ENCODE measurements around the gene METTL9. TPM values are rescaled to one million over a fixed set of nuclear protein-coding genes. Genes with fewer than 3 reads are reported as not detected.
"Not testable (repeated sequence)": the region's sequence is repeated elsewhere in the genome, so short reads cannot be mapped to it uniquely, and the experiment has no call there.

Gene METTL9
- total RNA-seq, 1 donor from 2014 or later = 252 TPM

GRCh38 chr16:21631376-21631775, 32.0 kb downstream of the METTL9 start:
- DNase-seq (ENCODE audit: low spot score in 2 of 2); FAIRE-seq: not testable (repeated sequence)

DNA sequence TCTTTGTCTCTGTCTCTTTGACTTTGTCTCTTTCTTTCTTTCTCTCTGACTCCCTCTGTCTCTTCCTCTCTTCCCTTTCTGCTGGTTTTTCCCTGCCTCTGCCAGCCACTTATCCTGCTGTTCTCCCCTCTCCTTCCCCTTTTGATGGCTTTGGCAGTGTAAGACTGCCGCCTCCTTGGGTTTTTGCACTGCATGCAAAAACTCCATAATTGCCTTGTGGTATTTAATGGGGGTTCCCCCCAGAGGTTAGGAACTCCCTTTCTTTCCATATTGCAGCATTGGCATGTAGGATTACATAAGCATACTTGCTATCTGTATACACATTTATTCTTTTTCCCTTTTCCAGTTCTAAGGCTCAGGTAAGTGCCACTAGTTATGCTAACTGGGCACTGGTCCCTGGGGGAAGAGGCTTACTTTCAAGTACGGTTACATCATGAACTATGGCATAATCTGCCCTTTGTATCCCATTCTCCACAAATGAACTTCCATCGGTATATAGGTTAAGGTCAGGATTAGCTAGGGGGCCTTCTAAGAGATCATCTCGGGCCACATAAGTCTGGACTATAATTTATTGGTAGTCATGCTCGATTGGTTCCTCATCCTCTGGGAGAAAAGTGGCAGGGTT, 32.7 kb downstream of the METTL9 start:
- DNase-seq (ENCODE audit: low spot score in 2 of 2); FAIRE-seq: not testable (repeated sequence)

DNA sequence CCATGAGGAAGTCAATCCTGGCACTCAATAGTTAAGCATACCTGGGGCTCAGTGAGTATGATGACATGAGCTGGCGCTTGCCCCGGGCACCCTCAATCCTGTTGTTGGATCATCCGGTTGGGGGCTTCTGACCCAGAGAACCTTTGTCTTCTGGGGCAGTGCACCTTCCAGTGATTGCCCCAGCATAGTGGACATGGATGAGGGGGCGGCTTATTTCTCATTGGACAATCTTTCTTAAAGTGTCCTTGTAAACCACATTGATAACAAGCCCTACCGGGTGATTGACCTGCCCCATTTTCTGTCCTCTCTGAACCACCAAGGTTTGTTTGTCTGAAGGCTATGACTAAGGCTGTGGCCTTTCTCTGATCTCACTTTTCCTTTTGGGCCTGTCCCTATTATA, 34.8 kb downstream of the METTL9 start:
- no peak for FAIRE-seq
- DNase-seq (ENCODE audit: low spot score in 2 of 2) = no peak

DNA sequence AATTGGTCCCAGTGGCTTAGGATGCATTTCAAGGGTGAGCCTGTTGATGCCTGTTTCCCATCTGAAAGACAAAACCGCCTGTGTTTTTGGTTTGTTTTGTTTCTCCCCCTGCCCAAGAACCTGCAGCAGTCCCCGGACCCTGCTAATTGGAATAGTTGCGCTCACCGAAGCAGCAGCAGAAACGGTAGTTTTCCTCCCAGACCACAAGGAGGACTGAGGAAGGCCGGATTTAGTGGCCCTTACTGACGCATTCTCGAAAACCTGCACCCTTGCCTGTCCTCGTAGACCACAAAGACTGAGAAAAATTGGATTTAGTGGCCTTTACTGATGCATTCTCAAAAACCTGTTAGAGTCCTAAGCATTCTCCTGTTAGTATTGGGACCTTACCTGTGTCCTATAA, 36.3 kb downstream of the METTL9 start:
- DNase-seq (ENCODE audit: low spot score in 2 of 2); FAIRE-seq: not testable (repeated sequence)

DNA sequence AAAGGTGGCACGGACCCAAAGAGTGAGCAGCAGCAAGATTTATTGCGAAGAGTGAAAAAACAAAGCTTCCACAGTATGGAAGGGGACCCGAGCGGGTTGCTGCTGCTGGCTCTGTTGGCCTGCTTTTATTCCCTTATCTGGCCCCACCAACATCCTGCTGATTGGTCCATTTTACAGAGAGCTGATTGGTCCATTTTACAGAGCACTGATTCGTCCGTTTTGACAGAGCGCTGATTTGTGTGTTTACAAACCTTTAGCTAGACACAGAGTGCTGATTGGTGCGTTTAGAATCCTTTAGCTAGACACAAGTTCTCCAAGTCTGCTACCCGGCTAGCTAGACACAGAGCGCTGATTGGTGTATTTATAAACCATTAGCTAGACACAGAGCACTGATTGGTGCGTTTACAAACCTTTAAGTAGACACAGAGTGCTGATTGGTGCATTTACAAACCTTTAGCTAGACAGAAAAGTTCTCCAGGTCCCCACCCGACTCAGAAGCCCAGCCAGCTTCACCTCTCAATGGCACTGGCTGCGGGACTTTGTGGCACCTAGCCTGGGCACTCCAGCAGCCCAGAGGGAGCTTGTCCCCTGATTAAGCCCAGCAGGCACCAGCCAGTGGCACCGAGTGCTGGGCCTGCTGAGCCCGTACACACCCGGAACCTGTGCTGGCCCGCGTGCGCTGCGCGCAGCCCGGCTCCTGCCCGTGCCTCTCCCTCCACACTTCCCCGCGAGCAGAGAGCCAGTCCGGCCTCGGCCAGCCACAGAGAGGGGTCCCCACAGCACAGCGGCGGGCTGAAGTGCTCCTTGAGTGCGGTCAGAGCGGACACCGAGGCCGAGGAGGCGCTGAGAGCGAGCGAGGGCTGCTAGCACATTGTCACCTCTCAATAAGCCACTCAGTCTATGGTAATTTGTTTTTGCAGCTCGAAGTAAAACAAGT, 37.9 kb downstream of the METTL9 start:
- DNase-seq (ENCODE audit: low spot score in 2 of 2) (no peak), FAIRE-seq (no peak)

- no peak for FAIRE-seq
- no peak for DNase-seq (ENCODE audit: low spot score in 2 of 2)
Measured at GRCh38 chr16:21638573-21638975, 39.2 kb downstream of the METTL9 start.

GRCh38 chr16:21639493-21639892, 40.1 kb downstream of the METTL9 start:
- DNase-seq (ENCODE audit: low spot score in 2 of 2) (no peak), FAIRE-seq (no peak)

- DNase-seq (ENCODE audit: low spot score in 2 of 2) (no peak), FAIRE-seq (no peak)
Measured at GRCh38 chr16:21641916-21642315, 42.5 kb downstream of the METTL9 start.

DNA sequence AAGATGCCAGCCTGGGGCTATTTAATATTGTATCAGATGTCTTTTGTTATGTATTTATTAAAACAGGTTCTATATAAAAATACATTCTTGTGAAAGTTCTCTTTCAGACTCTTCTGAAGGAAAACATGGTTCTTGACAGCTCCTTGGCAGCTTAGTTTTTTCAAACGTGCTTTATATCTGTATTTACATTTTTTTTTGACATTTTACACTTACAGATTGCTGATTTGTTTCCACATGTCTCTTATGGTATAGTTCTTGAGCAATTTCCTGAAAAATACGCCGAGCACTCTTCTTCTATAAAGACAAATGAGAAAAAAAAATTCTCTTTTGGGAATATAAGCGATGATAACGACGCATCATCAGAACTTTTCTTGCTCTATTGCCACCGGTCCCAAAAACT, 43.5 kb downstream of the METTL9 start:
- FAIRE-seq (no peak), DNase-seq (ENCODE audit: low spot score in 2 of 2) (no peak)

DNA sequence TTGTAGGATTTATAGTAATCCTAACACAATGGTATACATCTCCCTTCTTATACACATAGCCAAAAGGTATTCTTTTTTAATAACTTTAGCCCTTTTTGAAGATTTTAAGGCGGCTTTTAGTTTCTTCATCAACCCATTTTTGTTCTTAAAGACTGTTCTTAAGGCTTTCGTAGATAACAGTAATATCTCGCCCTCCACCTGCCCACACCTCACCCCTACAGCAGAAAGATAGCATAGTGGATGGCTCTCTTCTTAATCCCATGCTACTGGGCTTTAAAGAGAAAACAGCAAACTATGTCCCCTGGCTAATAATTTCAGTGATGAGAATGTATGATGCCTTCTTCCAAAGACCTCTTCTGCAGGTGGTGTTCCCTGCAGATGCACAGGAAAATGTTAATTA, 44.4 kb downstream of the METTL9 start:
- DNase-seq (ENCODE audit: low spot score in 2 of 2) = no peak
- no peak for FAIRE-seq

GRCh38 chr16:21644674-21645073, 45.3 kb downstream of the METTL9 start:
- no peak for DNase-seq (ENCODE audit: low spot score in 2 of 2)
- no peak for FAIRE-seq

- no peak for DNase-seq (ENCODE audit: low spot score in 2 of 2)
- no peak for FAIRE-seq
Measured at GRCh38 chr16:21645261-21645721, 45.9 kb downstream of the METTL9 start.

DNA sequence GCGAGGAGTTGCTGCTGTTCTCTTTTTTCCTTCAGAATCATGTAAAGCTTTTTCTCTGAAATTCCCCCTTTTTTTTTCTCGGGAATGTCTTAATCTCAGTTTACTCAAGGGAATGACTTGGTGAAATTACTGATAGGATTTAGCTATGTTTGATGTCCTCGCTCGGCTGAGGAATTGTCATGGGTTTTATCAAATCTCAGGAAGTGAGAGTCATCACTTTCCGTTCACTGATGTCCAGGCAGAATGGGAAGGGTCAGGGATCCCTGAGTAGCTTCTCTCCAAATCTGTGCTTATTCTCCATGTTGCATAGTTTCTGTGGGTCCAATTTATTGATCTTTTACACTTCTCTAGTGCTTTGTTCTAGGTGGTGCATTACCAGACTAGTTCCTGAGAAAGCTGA, 46.7 kb downstream of the METTL9 start:
- FAIRE-seq = no peak
- DNase-seq (ENCODE audit: low spot score in 2 of 2) = no peak

- DNase-seq (ENCODE audit: low spot score in 2 of 2) = no peak
- FAIRE-seq = no peak
Measured at GRCh38 chr16:21646721-21647561, 47.6 kb downstream of the METTL9 start.

DNA sequence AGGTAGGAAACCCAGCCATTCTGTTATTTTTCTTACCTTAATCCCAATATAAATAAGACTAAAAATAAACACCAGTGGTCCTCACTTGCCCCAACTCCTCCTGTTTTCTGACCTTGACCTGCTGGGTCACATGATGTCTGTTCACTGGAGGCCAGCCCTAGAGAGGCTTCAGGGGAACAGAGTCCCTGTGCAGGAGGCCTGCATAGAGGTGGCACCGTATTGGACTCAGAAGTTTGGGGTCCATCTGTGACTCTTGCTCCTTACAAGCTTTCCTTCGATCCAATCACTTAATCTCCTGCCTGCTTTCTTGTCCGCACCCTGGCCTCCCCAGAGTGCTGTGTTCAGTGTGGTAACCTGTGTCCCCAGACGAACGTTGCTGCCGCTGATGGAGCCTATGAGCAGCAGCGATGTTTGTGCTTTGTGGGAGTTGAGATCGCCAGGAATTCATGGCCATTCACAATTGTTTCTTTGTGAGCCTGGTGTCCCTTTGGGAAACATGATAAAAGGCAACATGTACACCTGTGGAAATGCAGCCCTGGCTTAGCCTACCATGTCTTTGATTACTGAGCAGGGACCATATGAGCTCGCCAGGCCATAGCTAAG, 48.3 kb downstream of the METTL9 start:
- DNase-seq (ENCODE audit: low spot score in 2 of 2) = no peak

DNA sequence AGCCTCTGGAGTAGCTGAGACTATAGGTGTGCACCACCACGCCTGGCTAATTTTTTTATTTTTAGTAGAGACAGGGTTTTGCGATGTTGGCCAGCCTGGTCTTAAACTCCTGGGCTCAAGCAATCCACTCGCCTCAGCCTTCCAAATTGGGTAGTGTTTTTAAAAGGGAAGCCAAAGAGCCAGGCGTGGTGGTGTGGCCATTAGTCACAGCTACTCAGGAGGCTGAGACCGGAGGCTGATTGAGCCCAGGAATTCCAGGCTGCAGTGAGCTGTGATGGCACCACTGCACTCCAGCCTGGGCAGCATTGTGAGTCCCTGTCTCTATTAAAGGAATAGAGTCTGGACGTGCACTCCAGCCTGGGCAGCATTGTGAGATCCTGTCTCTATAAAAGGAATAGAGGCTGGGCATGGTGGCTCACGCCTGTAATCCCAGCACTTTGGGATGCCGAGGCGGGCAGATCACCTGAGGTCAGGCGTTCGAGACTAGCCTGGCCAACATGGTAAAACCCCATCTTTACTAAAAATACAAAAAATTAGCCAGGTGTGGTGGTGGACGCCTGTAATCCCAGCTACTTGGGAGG, 50.5 kb downstream of the METTL9 start:
- not testable (repeated sequence) for FAIRE-seq; DNase-seq (ENCODE audit: low spot score in 2 of 2)

More for the DNA sequence above, 48.3 kb downstream of the METTL9 start:
- FAIRE-seq = no peak

DNA sequence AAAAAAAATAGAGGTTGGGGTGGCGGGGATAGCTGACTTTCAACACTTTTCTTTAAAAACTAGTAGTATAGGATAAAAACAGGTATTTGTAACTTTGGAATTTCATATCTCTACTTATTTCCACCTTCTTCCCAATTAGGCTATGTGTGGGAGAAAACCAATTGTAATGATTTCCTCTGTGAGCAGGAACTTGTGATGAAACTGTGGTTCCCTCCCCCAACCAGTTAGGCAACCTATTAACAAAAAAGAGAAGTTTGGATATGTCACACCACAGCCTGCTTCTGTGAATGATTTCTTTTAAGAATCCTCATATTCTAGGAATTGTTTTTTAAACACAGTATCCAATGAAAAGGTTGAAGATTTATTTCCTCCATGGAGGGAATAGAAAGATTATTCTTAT, 51.1 kb downstream of the METTL9 start:
- FAIRE-seq = no peak
- no peak for DNase-seq (ENCODE audit: low spot score in 2 of 2)

GRCh38 chr16:21651515-21651914, 52.1 kb downstream of the METTL9 start:
- FAIRE-seq (no peak), DNase-seq (ENCODE audit: low spot score in 2 of 2) (no peak)

DNA sequence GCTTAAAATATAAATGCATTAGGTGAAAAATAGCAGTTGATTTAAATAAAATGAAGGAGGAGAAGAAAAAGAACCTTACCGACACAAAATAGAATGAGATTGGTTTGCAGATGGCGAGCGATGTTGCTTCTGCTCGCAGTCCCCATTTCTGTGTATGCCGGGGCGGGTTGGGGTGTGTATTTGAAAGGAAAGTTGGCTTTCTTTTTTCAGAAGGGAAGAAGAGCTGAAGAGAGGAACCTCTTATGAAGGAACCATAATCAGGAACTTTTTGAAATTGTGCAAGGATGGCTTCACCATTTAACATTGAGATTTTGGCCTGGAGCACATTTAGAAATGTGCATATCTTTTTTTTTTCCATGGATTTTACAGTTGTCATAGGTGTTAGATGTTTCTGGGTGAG, 53.1 kb downstream of the METTL9 start, which contains the start of gene IGSF6:
Gene IGSF6 (minus strand): TSS at position 156 of the 400 bp plus-strand sequence. CDS start 10 bp downstream, at position 146.
- no peak for FAIRE-seq
- no peak for DNase-seq (ENCODE audit: low spot score in 2 of 2)

DNA sequence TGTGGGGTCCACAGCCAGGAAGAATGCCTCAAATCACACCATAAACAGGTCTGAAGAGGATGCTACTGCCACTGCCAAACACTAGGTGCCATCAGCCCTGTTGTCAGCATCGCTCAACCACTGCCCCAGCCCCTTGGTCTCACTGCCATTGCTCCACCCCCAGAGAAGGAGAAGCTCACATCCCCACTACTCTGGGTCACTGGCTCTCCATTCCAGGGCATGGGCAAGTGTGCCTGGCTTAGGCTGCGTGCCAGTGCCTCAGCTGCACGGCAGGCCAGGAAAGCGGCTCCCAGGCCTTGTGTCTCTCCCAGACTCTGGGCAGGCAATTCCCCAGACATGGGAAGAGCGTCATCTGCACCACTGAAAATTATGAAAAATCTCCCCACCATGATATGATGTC, 54.2 kb downstream of the METTL9 start:
- FAIRE-seq (no peak), DNase-seq (ENCODE audit: low spot score in 2 of 2) (no peak)

All from frontal cortex (tissue), 4 donors.